H9 (cell line): Measurements from ENCODE around the gene DYRK1A. TPM values are rescaled to one million over a fixed set of nuclear protein-coding genes. Genes with fewer than 3 reads are reported as not detected.

Source experiments
- DNase-seq: peaks from one replicate; pipeline ENCODE4 v3.0.0-alpha.2; 2017
- H2AFZ ChIP-seq: one replicate; pipeline ENCODE4 v1.6.1; 2013; ENCODE audit warnings: mild to moderate bottlenecking, low read length, control low read depth, moderate library complexity
- H2AK5ac ChIP-seq: 2 replicates; pipeline ENCODE4 v1.6.1; 2013; ENCODE audit warnings: low read length, control low read depth, mixed read lengths; ENCODE audit not compliant: insufficient read length
- H2BK120ac ChIP-seq: one replicate; pipeline ENCODE4 v1.6.1; 2013; ENCODE audit warnings: low read depth, mild to moderate bottlenecking, low read length, control low read depth, inconsistent platforms; ENCODE audit not compliant: poor library complexity, severe bottlenecking
- H2BK12ac ChIP-seq: 2 replicates; pipeline ENCODE4 v1.6.1; 2013; ENCODE audit warnings: low read length, control low read depth, mixed read lengths, low read depth; ENCODE audit not compliant: insufficient read length
- H2BK15ac ChIP-seq: 2 replicates; pipeline ENCODE4 v1.6.1; 2013; ENCODE audit warnings: low read depth, low read length, control low read depth
- H2BK20ac ChIP-seq: one replicate; pipeline ENCODE4 v1.6.1; 2013; ENCODE audit warnings: low read depth, mild to moderate bottlenecking, low read length, control low read depth, inconsistent platforms; ENCODE audit not compliant: poor library complexity, severe bottlenecking
- H2BK5ac ChIP-seq: 2 replicates; pipeline ENCODE4 v1.6.1; 2013; ENCODE audit warnings: low read length, control low read depth, mixed read lengths; ENCODE audit not compliant: insufficient read length
- H3K14ac ChIP-seq: 2 replicates; pipeline ENCODE4 v1.6.1; 2013; ENCODE audit warnings: low read length, control low read depth; ENCODE audit not compliant: insufficient read depth
- H3K18ac ChIP-seq: 2 replicates; pipeline ENCODE4 v1.6.1; 2013; ENCODE audit warnings: low read depth, mild to moderate bottlenecking, mixed read lengths, low read length, control low read depth; ENCODE audit not compliant: insufficient read length
- H3K23ac ChIP-seq: 2 replicates; pipeline ENCODE4 v1.6.1; 2013; ENCODE audit warnings: low read length, control low read depth, mixed read lengths, low read depth; ENCODE audit not compliant: insufficient read length
- H3K23me2 ChIP-seq: 2 replicates; pipeline ENCODE4 v1.6.1; 2013; ENCODE audit warnings: low read depth, mild to moderate bottlenecking, mixed read lengths, low read length, control low read depth; ENCODE audit not compliant: insufficient read length, poor library complexity, severe bottlenecking
- H3K27ac ChIP-seq: 2 replicates; pipeline ENCODE4 v1.5.1; 2013; ENCODE audit warnings: low read length, control low read depth, mixed read lengths, low read depth; ENCODE audit not compliant: insufficient read length
- H3K27me3 ChIP-seq: 2 replicates; pipeline ENCODE4 v1.6.1; 2013; ENCODE audit warnings: low read length, control low read depth, inconsistent platforms; ENCODE audit not compliant: insufficient read depth
- H3K4ac ChIP-seq: 2 replicates; pipeline ENCODE4 v1.6.1; 2013; ENCODE audit warnings: low read depth, mild to moderate bottlenecking, control low read depth, inconsistent platforms, low read length, moderate library complexity
- H3K4me1 ChIP-seq: 2 replicates; pipeline ENCODE4 v1.6.1; 2013; ENCODE audit warnings: low read length, control low read depth, inconsistent platforms; ENCODE audit not compliant: insufficient read depth
- H3K4me2 ChIP-seq: 2 replicates; pipeline ENCODE4 v1.6.1; 2013; ENCODE audit warnings: low read length, control low read depth, mixed read lengths; ENCODE audit not compliant: insufficient read length, insufficient read depth
- H3K56ac ChIP-seq: 2 replicates; pipeline ENCODE4 v1.6.1; 2013; ENCODE audit warnings: low read depth, mild to moderate bottlenecking, mixed read lengths, low read length, control low read depth; ENCODE audit not compliant: insufficient read length
- H3K79me1 ChIP-seq: 2 replicates; pipeline ENCODE4 v1.6.1; 2013; ENCODE audit warnings: low read depth, mild to moderate bottlenecking, moderate library complexity, low read length, control low read depth, inconsistent platforms; ENCODE audit not compliant: insufficient read depth, poor library complexity, severe bottlenecking
- H3K79me2 ChIP-seq: 2 replicates; pipeline ENCODE4 v1.6.1; 2013; ENCODE audit warnings: low read length, control low read depth, inconsistent platforms; ENCODE audit not compliant: insufficient read depth
- H3K9ac ChIP-seq: 2 replicates; pipeline ENCODE4 v1.6.1; 2013; ENCODE audit warnings: low read length, control low read depth, mixed read lengths; ENCODE audit not compliant: insufficient read length; ENCODE audit errors: extremely low read depth
- H3K9me3 ChIP-seq: one replicate; pipeline ENCODE4 v1.6.1; 2013; ENCODE audit warnings: low read depth, low read length, inconsistent platforms; ENCODE audit not compliant: control insufficient read depth
- H3T11ph ChIP-seq: one replicate; pipeline ENCODE4 v1.6.1; 2013; ENCODE audit warnings: mild to moderate bottlenecking, low read length, control low read depth, inconsistent platforms
- H4K20me1 ChIP-seq: one replicate; pipeline ENCODE4 v1.6.1; 2013; ENCODE audit not compliant: control insufficient read depth, insufficient read length, insufficient read depth
- H4K5ac ChIP-seq: 2 replicates; pipeline ENCODE4 v1.6.1; 2013; ENCODE audit warnings: low read depth, mild to moderate bottlenecking, mixed read lengths, low read length, control low read depth; ENCODE audit not compliant: insufficient read length
- H4K8ac ChIP-seq: replicated peaks from 2 replicates; pipeline ENCODE4 v1.6.1; 2013; ENCODE audit warnings: low read length, control low read depth, mixed read lengths, low read depth; ENCODE audit not compliant: insufficient read length
- H4K91ac ChIP-seq: 2 replicates; pipeline ENCODE4 v1.6.1; 2013; ENCODE audit warnings: low read depth, mild to moderate bottlenecking, moderate library complexity, mixed read lengths, low read length, control low read depth; ENCODE audit not compliant: insufficient read length
- H3K27ac Mint-ChIP-seq, 3 experiments: 2 replicates in 2 of 3; 3 replicates in 1 of 3; pipeline ENCODE4 v1.8.0; 2020 to 2021; ENCODE audit warnings: mixed read lengths in 3 of 3, mild to moderate bottlenecking in 1 of 3, moderate library complexity in 1 of 3
- H3K27me3 Mint-ChIP-seq: 2 replicates; pipeline ENCODE4 v1.8.0; 2021; ENCODE audit warnings: low read depth, mild to moderate bottlenecking, moderate library complexity, mixed read lengths
- H3K36me3 Mint-ChIP-seq, 3 experiments: 2 replicates in 2 of 3; 3 replicates in 1 of 3; pipeline ENCODE4 v1.8.0; 2020 to 2021; ENCODE audit warnings: low read depth in 3 of 3, mixed read lengths in 3 of 3; ENCODE audit not compliant: insufficient read depth in 1 of 3
- H3K4me1 Mint-ChIP-seq, 2 experiments: 2 replicates each; pipeline ENCODE4 v1.8.0; 2020; ENCODE audit warnings: mixed read lengths in 2 of 2
- H3K4me3 Mint-ChIP-seq, 2 experiments: 2 replicates in 1 of 2; 3 replicates in 1 of 2; pipeline ENCODE4 v1.8.0; 2020 to 2021; ENCODE audit warnings: mild to moderate bottlenecking in 2 of 2, mixed read lengths in 2 of 2, moderate library complexity in 1 of 2
- H3K9me3 Mint-ChIP-seq, 2 experiments: 2 replicates in 1 of 2; 3 replicates in 1 of 2; pipeline ENCODE4 v1.8.0; 2020; ENCODE audit warnings: mild to moderate bottlenecking in 2 of 2, mixed read lengths in 2 of 2, moderate library complexity in 1 of 2
- WGBS: extraction: QIAGEN DNeasy Blood & Tissue Kit; methylation state at CpG from one replicate; pipeline ENCODE4 v1.1.7; 2013; ENCODE audit warnings: missing lambda C conversion rate, low lambda C conversion rate, mixed read lengths; ENCODE audit not compliant: insufficient read length; ENCODE audit errors: extremely low coverage; 5-methylcytosine and 5-hydroxymethylcytosine counted together
- total RNA-seq: library from RNA; stranded (reverse); gene quantifications from 2 replicates; pipeline ENCODE4 v1.2.1, GENCODE V29; 2021
- TF ChIP-seq, protein P1 (sequence below): fragments of 200-600 bp; sonication (generic); conservative IDR thresholded peaks from 3 replicates; pipeline ENCODE4 v1.8.0; 2021; ENCODE audit warnings: antibody characterized with exemption, mild to moderate bottlenecking

Gene DYRK1A
- total RNA-seq, 1 experiment from 2014 or later, result 73.6 TPM

DNA sequence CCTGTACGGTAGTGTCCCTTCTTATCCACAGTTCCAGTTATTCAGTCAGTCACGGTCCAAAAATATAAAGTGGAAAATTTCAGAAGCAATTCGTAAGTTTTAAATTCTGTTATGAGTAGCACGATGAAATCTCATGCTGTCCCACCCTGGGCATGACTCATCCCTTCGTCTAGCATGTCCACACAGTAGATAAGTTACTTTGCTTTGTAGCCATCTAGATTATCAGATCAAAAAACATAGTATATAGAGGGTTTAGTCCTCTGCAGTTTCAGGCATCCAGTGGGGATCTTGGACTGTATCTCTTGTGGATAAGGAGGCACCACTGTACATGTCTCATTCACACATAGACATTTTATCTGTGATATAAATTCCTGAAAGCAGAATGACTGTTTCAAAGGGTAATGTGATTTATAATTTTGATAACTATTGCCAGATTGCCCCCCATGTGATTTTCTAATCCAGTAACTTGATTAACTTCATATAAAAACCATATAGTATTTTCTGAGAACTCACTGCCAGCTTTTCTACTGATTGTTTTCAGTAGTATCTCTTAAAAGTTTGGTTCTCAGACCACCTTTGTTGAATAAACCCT lies 143.3 kb downstream of the DYRK1A start:
- H2AK5ac ChIP-seq, result no peak overlapping the region
- no peak overlapping the region for H4K91ac ChIP-seq
- H3K27ac ChIP-seq, result no peak overlapping the region
- no peak overlapping the region for H2AFZ ChIP-seq
- H3K79me1 ChIP-seq, result peaks cover 6% of the 10 kb centered on the region
- TF ChIP-seq, protein P1, sequence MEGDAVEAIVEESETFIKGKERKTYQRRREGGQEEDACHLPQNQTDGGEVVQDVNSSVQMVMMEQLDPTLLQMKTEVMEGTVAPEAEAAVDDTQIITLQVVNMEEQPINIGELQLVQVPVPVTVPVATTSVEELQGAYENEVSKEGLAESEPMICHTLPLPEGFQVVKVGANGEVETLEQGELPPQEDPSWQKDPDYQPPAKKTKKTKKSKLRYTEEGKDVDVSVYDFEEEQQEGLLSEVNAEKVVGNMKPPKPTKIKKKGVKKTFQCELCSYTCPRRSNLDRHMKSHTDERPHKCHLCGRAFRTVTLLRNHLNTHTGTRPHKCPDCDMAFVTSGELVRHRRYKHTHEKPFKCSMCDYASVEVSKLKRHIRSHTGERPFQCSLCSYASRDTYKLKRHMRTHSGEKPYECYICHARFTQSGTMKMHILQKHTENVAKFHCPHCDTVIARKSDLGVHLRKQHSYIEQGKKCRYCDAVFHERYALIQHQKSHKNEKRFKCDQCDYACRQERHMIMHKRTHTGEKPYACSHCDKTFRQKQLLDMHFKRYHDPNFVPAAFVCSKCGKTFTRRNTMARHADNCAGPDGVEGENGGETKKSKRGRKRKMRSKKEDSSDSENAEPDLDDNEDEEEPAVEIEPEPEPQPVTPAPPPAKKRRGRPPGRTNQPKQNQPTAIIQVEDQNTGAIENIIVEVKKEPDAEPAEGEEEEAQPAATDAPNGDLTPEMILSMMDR, result no peak
- H3T11ph ChIP-seq, result no peak overlapping the region
- no peaks in the 10 kb centered on the region for H3K23me2 ChIP-seq
- no peak overlapping the region for H4K5ac ChIP-seq
- H2BK20ac ChIP-seq, result no peak overlapping the region
- peaks cover 41 to 51% (median 47%) of the 10 kb centered on the region in 3 experiments for H3K36me3 Mint-ChIP-seq
- no peaks in the 10 kb centered on the region for H3K9me3 Mint-ChIP-seq
- DNase-seq, result no peak
- no peak overlapping the region for H3K23ac ChIP-seq
- no peak overlapping the region for H2BK120ac ChIP-seq
- H3K18ac ChIP-seq, result no peak overlapping the region
- no peak overlapping the region for H3K4me3 Mint-ChIP-seq
- H3K14ac ChIP-seq, result no peak overlapping the region
- H3K4me2 ChIP-seq, result no peak overlapping the region
- no CpG with 5 or more reads among the region's 5 CpGs for WGBS
- H3K4me1 Mint-ChIP-seq, result peaks cover 26 to 28% of the 10 kb centered on the region in 2 experiments
- H4K8ac ChIP-seq, result no peak overlapping the region
- H2BK5ac ChIP-seq, result no peak overlapping the region
- H2BK12ac ChIP-seq, result no peak overlapping the region
- no peak overlapping the region for H3K9ac ChIP-seq
- no peak overlapping the region for H3K27ac Mint-ChIP-seq
- H4K20me1 ChIP-seq, result no peaks in the 10 kb centered on the region
- H3K27me3 ChIP-seq, result no peaks in the 10 kb centered on the region
- no peaks in the 10 kb centered on the region for H3K9me3 ChIP-seq
- H2BK15ac ChIP-seq, result no peak overlapping the region
- no peaks in the 10 kb centered on the region for H3K27me3 Mint-ChIP-seq
- no peaks in the 10 kb centered on the region; the same call in 1 of the 2 replicates for H3K79me2 ChIP-seq
- no peak overlapping the region for H3K56ac ChIP-seq
- peaks cover 15% of the 10 kb centered on the region; the same call in 1 of the 2 replicates for H3K4me1 ChIP-seq
- no peak overlapping the region for H3K4ac ChIP-seq
